Measurements from ENCODE around the gene MCUR1. TPM values are rescaled to one million over a fixed set of nuclear protein-coding genes. Genes with fewer than 3 reads are reported as not detected.
A peak's percentile ranks its signal among the peaks of the same experiment; 100 is the strongest.
"Not testable (repeated sequence)": the region's sequence is repeated elsewhere in the genome, so short reads cannot be mapped to it uniquely, and the experiment has no call there.

MCUR1 gene
- total and polyA plus RNA-seq, 3 experiments from 2014 or later, result 8.4 to 54.8 (median 50.9) TPM

DNA sequence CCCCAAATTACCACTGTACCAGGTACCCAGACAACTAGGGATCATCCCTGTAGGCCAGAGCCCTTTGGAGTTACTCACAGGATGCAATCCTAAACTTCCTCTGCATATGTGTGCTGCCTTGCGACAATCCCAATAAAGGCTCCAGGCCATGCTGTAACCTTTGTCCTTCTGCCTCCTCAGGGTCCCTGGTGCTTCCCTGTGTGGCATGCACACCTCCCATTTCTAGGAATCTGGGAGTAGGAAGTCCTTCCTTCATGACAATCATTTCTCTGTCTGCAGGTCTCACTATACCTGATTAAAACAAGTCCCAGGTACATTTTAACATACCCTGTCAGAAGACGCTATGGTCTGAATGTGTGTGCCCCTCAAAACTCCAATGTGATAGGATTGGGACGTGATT lies 37.0 kb upstream of the MCUR1 start:
- ChIA-PET POLR2A (no interaction called here), CTCF (interaction anchor here (1.4 kb wide), 1 partner anchor 23 kb away, joined by 5 read pairs; no protein-coding TSS in a partner anchor)
- Mint-ChIP-seq H3K36me3 (no peaks in the 10 kb centered on the region), H3K27me3 (peaks cover 11 to 36% of the 10 kb centered on the region in 2 donors), H3K4me1 (no peaks in the 10 kb centered on the region), H3K27ac (no peak overlapping the region), H3K9me3 (no peaks in the 10 kb centered on the region), H3K4me3 (no peak overlapping the region)
- Histone ChIP-seq H3K36me3 (ENCODE audit: insufficient read depth, low read length) (no peaks in the 10 kb centered on the region), H3K27ac (ENCODE audit: low read depth, low read length) (no peak overlapping the region), H3K27me3 (ENCODE audit: insufficient read depth, low read length, poor library complexity, severe bottlenecking) (no peaks in the 10 kb centered on the region), H3K4me1 (ENCODE audit: insufficient read depth, low read length) (no peaks in the 10 kb centered on the region), H3K4me3 (ENCODE audit: low read length) (no peak overlapping the region), H3K9me3 (ENCODE audit: low read length) (no peaks in the 10 kb centered on the region)
- no peak for DNase-seq

DNA sequence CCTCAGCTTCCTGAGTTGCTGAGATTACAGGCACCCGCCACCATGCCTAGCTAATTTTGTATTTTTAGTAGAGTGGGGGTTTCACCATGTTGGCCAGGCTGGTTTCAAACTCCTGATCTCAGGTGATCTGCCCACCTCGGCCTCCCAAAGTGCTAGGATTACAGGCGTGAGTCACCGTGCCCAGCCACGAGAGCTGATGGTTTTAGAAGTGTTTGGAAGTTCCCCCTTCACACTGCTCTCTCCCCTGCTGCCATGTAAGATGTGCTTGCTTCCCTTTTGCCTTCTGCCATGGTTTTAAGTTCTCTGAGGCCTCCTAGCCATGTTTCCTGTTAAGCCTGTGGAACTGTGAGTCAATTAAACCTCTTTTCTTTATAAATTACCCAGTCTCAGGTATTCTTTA lies 36.3 kb upstream of the MCUR1 start:
- H3K4me3 Mint-ChIP-seq; H3K9me3 ChIP-seq (ENCODE audit: low read length); H3K4me3 ChIP-seq (ENCODE audit: low read length); DNase-seq; H3K9me3 Mint-ChIP-seq; H3K4me1 Mint-ChIP-seq; H3K36me3 ChIP-seq (ENCODE audit: insufficient read depth, low read length); H3K27ac Mint-ChIP-seq; H3K27ac ChIP-seq (ENCODE audit: low read depth, low read length); POLR2A ChIA-PET; H3K36me3 Mint-ChIP-seq; H3K4me1 ChIP-seq (ENCODE audit: insufficient read depth, low read length); H3K27me3 ChIP-seq (ENCODE audit: insufficient read depth, low read length, poor library complexity, severe bottlenecking): not testable (repeated sequence)
- H3K27me3 Mint-ChIP-seq, result peaks cover 11 to 31% of the 10 kb centered on the region in 2 donors
- CTCF ChIA-PET, result interaction anchor here (1.4 kb wide), 1 partner anchor 24 kb away, joined by 5 read pairs; no protein-coding TSS in a partner anchor

DNA sequence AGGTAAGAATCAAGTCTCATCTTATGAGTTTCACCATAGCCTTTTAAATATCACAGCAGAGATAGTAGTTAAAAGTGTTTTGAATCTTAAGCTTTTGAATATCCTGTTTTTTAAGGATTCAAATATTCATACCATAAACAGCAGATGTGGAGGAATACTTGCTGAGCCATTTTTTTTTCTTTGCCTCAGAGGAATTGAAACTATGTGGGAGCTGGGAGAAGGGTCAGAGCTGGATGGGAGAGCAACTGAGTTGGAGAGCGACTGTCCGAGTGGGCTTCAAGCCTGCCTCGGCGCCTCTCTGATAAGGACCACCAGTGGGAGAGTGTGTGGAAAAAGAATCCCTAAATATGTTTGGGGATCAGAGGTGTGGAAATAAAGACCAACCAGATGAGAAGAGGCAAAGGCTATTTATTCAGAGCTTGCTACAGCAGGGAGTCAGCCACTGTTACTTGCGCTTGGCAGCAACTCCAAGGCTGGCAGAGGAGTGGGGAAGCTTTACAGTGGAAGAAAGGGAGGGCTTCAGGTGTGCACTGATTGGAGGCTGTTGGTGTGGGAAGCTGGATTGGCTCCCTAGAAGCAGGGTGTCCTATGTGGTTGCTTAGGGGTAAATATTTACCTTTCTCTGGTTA lies 34.3 kb upstream of the MCUR1 start:
- no peak overlapping the region for H3K27ac ChIP-seq (ENCODE audit: low read depth, low read length)
- no peaks in the 10 kb centered on the region for H3K4me1 ChIP-seq (ENCODE audit: insufficient read depth, low read length)
- no peak overlapping the region for H3K27ac Mint-ChIP-seq
- no peaks in the 10 kb centered on the region for H3K9me3 ChIP-seq (ENCODE audit: low read length)
- H3K4me3 Mint-ChIP-seq, result no peak overlapping the region
- ChIA-PET POLR2A (no interaction called here), CTCF (interaction anchor here (1.1 to 1.5 kb wide), 2 partner anchors 10 to 22 kb away, joined by 3 to 4 read pairs; no protein-coding TSS in a partner anchor)
- no peak overlapping the region for H3K4me3 ChIP-seq (ENCODE audit: low read length)
- no peaks in the 10 kb centered on the region for H3K27me3 ChIP-seq (ENCODE audit: insufficient read depth, low read length, poor library complexity, severe bottlenecking)
- no peaks in the 10 kb centered on the region for H3K36me3 Mint-ChIP-seq
- no peaks in the 10 kb centered on the region for H3K4me1 Mint-ChIP-seq
- no peaks in the 10 kb centered on the region for H3K9me3 Mint-ChIP-seq
- no peak for DNase-seq
- H3K27me3 Mint-ChIP-seq, result peaks cover 11 to 19% of the 10 kb centered on the region in 2 donors
- no peaks in the 10 kb centered on the region for H3K36me3 ChIP-seq (ENCODE audit: insufficient read depth, low read length)

DNA sequence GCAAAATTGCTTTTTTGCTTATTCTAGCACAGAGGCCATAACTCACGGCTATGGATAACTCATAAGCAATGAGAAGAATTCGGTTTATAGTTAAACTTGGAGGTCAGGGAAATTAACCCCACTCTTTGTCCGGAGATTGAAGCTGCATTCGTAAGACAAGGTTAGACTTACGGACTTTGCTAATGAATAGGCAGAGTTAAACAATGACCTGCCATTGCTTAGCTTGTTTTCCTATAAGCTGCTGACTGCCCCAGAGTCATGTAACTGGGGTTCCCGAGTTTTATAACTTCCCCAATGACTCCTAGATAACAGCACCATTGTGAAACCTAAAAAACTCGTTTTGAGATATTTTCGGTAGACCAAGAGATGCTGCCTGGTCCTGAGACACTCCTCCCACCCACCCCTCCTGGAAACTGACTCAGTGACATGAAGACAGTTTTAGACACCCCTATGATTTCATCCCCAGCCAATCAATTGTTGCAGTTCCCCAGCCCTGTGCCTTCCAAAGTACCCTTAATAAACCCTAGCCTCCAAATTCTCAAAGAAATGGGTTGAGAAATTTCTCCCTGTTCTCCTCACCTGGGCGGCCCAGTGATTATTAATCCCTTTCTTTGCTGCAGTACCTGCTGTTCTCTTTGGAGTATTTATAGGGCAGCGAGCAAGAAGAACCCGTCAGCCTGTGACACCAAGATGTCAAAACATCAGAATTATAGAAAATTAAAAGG lies 33.1 kb upstream of the MCUR1 start:
- Mint-ChIP-seq H3K9me3 (no peaks in the 10 kb centered on the region), H3K36me3 (no peaks in the 10 kb centered on the region), H3K4me1 (no peaks in the 10 kb centered on the region), H3K27me3 (peaks cover 9 to 14% of the 10 kb centered on the region in 2 donors), H3K27ac (no peak overlapping the region), H3K4me3 (no peak overlapping the region)
- ChIA-PET POLR2A (no interaction called here), CTCF (no interaction called here)
- no peaks in the 10 kb centered on the region for H3K36me3 ChIP-seq (ENCODE audit: insufficient read depth, low read length)
- H3K27ac ChIP-seq (ENCODE audit: low read depth, low read length), result no peak overlapping the region
- no peak overlapping the region for H3K4me3 ChIP-seq (ENCODE audit: low read length)
- no peak for DNase-seq
- no peaks in the 10 kb centered on the region for H3K4me1 ChIP-seq (ENCODE audit: insufficient read depth, low read length)
- no peaks in the 10 kb centered on the region for H3K9me3 ChIP-seq (ENCODE audit: low read length)
- no peaks in the 10 kb centered on the region for H3K27me3 ChIP-seq (ENCODE audit: insufficient read depth, low read length, poor library complexity, severe bottlenecking)

DNA sequence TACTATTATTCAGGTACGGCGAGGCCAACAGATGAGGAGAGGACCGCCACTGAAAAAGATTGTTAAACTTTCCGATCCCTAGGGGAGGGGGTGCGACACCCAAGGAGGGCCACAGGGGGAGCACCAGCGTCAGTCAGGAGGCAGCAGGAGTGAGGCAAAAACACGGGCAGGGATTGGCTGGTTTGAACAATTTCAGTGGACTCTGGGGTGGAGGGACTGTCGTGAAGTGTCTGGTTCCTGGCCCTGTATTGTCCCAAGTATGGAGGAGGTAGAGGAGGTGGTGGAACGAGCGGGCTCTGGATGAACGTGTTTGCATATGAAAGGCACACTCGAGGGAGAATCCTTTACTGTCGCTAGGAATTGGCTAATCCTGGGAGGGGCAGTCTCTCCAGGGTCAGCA lies 32.5 kb upstream of the MCUR1 start:
- CTCF ChIA-PET, result no interaction called here
- no peaks in the 10 kb centered on the region for H3K36me3 Mint-ChIP-seq
- H3K27ac Mint-ChIP-seq, result peak overlapping the region in 1 of 8 donors; percentile 58
- no peak overlapping the region for H3K4me3 ChIP-seq (ENCODE audit: low read length)
- no peak for DNase-seq
- H3K4me1 ChIP-seq (ENCODE audit: insufficient read depth, low read length), result no peaks in the 10 kb centered on the region
- POLR2A ChIA-PET, result no interaction called here
- H3K27me3 ChIP-seq (ENCODE audit: insufficient read depth, low read length, poor library complexity, severe bottlenecking), result no peaks in the 10 kb centered on the region
- peaks cover 9 to 14% of the 10 kb centered on the region in 2 donors for H3K27me3 Mint-ChIP-seq
- H3K4me1 Mint-ChIP-seq, result no peaks in the 10 kb centered on the region
- H3K9me3 ChIP-seq (ENCODE audit: low read length), result no peaks in the 10 kb centered on the region
- no peak overlapping the region for H3K4me3 Mint-ChIP-seq
- no peak overlapping the region for H3K27ac ChIP-seq (ENCODE audit: low read depth, low read length)
- no peaks in the 10 kb centered on the region for H3K9me3 Mint-ChIP-seq
- no peaks in the 10 kb centered on the region for H3K36me3 ChIP-seq (ENCODE audit: insufficient read depth, low read length)

DNA sequence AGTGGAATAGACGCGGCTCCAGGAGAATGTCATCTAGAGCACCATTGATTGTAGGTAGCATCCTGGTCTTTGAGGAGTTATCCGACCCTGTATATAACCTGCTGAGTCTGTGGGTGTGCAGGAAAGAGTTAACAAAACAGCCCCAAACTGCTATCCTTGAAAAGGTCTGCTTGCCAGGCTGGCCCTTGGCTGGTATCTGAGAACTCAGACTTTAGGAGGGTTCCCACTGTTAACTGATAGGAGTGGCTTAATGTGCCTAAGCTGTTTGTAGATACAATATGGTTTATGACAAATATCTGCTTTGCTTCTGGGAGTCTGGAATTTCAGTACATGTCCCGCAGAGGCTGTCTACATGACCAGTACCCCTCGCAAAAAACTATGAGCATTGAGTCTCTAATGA lies 27.6 kb upstream of the MCUR1 start:
- DNase-seq, result no peak
- no peaks in the 10 kb centered on the region for H3K27me3 ChIP-seq (ENCODE audit: insufficient read depth, low read length, poor library complexity, severe bottlenecking)
- no peak overlapping the region for H3K4me3 Mint-ChIP-seq
- no peaks in the 10 kb centered on the region for H3K9me3 ChIP-seq (ENCODE audit: low read length)
- no peak overlapping the region for H3K27ac ChIP-seq (ENCODE audit: low read depth, low read length)
- H3K9me3 Mint-ChIP-seq, result no peaks in the 10 kb centered on the region
- H3K36me3 Mint-ChIP-seq, result no peaks in the 10 kb centered on the region
- H3K27me3 Mint-ChIP-seq, result peaks cover 3 to 4% of the 10 kb centered on the region in 2 donors
- no peaks in the 10 kb centered on the region for H3K36me3 ChIP-seq (ENCODE audit: insufficient read depth, low read length)
- ChIA-PET CTCF (no interaction called here), POLR2A (no interaction called here)
- no peak overlapping the region for H3K27ac Mint-ChIP-seq
- H3K4me1 ChIP-seq (ENCODE audit: insufficient read depth, low read length), result no peaks in the 10 kb centered on the region
- H3K4me3 ChIP-seq (ENCODE audit: low read length), result no peak overlapping the region
- H3K4me1 Mint-ChIP-seq, result no peaks in the 10 kb centered on the region

DNA sequence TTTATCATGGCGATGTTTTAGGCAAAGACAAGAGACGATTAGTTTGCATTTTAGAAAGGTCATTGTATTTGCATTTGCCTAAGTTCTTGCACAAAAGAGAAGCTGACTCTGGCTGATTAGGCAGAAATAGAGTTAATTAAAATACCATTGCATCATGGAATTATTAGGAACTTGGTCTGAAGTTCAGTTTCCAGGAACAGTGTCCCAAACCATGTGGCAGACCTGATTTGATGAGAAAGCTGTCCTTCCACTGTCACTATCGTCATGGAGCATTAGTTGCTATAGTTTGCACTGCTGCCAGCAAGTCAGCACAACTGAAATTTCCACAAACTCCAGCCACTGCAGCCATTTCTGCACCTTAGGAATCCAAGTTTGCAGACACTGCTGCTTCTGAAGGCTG lies 24.3 kb upstream of the MCUR1 start:
- no peaks in the 10 kb centered on the region for H3K9me3 ChIP-seq (ENCODE audit: low read length)
- CTCF ChIA-PET, result no interaction called here
- DNase-seq, result no peak
- H3K27me3 Mint-ChIP-seq, result no peaks in the 10 kb centered on the region
- H3K36me3 ChIP-seq (ENCODE audit: insufficient read depth, low read length), result no peaks in the 10 kb centered on the region
- no peak overlapping the region for H3K27ac ChIP-seq (ENCODE audit: low read depth, low read length)
- no peaks in the 10 kb centered on the region for H3K27me3 ChIP-seq (ENCODE audit: insufficient read depth, low read length, poor library complexity, severe bottlenecking)
- H3K4me1 ChIP-seq (ENCODE audit: insufficient read depth, low read length), result no peaks in the 10 kb centered on the region
- no peak overlapping the region for H3K4me3 Mint-ChIP-seq
- no peaks in the 10 kb centered on the region for H3K36me3 Mint-ChIP-seq
- POLR2A ChIA-PET, result no interaction called here
- peak overlapping the region in 1 of 8 donors; percentile 85 for H3K27ac Mint-ChIP-seq
- no peak overlapping the region for H3K4me3 ChIP-seq (ENCODE audit: low read length)
- no peaks in the 10 kb centered on the region for H3K9me3 Mint-ChIP-seq
- no peaks in the 10 kb centered on the region for H3K4me1 Mint-ChIP-seq

DNA sequence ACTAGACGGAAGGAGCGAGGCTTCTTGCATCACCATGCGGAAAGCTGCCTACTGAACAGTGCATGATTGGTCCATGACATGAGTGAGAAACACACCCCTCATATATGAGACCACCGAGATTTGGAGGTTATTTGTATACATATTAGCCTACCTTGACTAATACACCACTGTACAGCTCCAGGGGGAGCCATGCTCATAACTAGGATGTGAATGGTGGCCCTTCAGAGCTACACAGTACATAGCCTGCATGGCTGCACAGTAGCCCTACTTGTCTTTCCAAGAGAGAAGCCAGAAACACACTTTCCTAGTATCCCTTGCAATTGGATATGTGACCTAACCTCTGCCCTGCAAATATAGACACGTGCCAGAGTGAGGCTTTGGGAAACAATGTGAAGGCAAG lies 21.8 kb upstream of the MCUR1 start:
- CTCF ChIA-PET, result no interaction called here
- Mint-ChIP-seq H3K4me3 (no peak overlapping the region), H3K4me1 (no peaks in the 10 kb centered on the region), H3K27me3 (peaks cover 2 to 4% of the 10 kb centered on the region in 2 donors), H3K27ac (no peak overlapping the region), H3K9me3 (peaks cover 0 to 2% (median 0%) of the 10 kb centered on the region in 5 donors), H3K36me3 (no peaks in the 10 kb centered on the region)
- H3K4me1 ChIP-seq (ENCODE audit: insufficient read depth, low read length), result no peaks in the 10 kb centered on the region
- H3K36me3 ChIP-seq (ENCODE audit: insufficient read depth, low read length), result no peaks in the 10 kb centered on the region
- POLR2A ChIA-PET, result no interaction called here
- no peak overlapping the region for H3K4me3 ChIP-seq (ENCODE audit: low read length)
- H3K9me3 ChIP-seq (ENCODE audit: low read length), result no peaks in the 10 kb centered on the region
- no peak overlapping the region for H3K27ac ChIP-seq (ENCODE audit: low read depth, low read length)
- H3K27me3 ChIP-seq (ENCODE audit: insufficient read depth, low read length, poor library complexity, severe bottlenecking), result no peaks in the 10 kb centered on the region
- no peak for DNase-seq
